Esophagus (tissue), 2 donors: ENCODE data around the gene RIMS1. TPM values are rescaled to one million over a fixed set of nuclear protein-coding genes. Genes with fewer than 3 reads are reported as not detected.

Experiments
- H3K27ac ChIP-seq, 2 donors: one replicate each; pipeline ENCODE4 v1.5.1; 2013; ENCODE audit warnings: low read depth in 2 of 2, mild to moderate bottlenecking in 2 of 2, inconsistent platforms in 1 of 2, low read length in 1 of 2, moderate library complexity in 1 of 2
- H3K27me3 ChIP-seq, 2 donors: one replicate each; pipeline ENCODE4 v1.6.1; 2013; ENCODE audit warnings: low read length in 2 of 2, control low read depth in 1 of 2, mild to moderate bottlenecking in 1 of 2; ENCODE audit not compliant: insufficient read depth in 2 of 2, control insufficient read depth in 1 of 2
- H3K36me3 ChIP-seq, 2 donors: one replicate each; pipeline ENCODE4 v1.6.1; 2013; ENCODE audit warnings: low read length in 1 of 2; ENCODE audit not compliant: control insufficient read depth in 2 of 2, insufficient read depth in 2 of 2
- H3K4me1 ChIP-seq, 2 donors: one replicate each; pipeline ENCODE4 v1.6.1; 2013; ENCODE audit warnings: low read length in 1 of 2; ENCODE audit not compliant: control insufficient read depth in 2 of 2, insufficient read depth in 2 of 2
- H3K4me3 ChIP-seq, 2 donors: one replicate each; pipeline ENCODE4 v1.5.1; 2013; ENCODE audit warnings: low read length in 2 of 2, mild to moderate bottlenecking in 2 of 2, low read depth in 1 of 2, moderate library complexity in 1 of 2
- H3K9me3 ChIP-seq, 2 donors: one replicate each; pipeline ENCODE4 v1.6.1; 2013; ENCODE audit warnings: mild to moderate bottlenecking in 2 of 2, low read depth in 1 of 2, low read length in 1 of 2, moderate library complexity in 1 of 2; ENCODE audit not compliant: control insufficient read depth in 2 of 2, insufficient read depth in 1 of 2
- WGBS, 2 donors: extraction: QIAGEN DNeasy Blood & Tissue Kit; methylation state at CpG; one replicate each; pipeline ENCODE4 v1.1.7; 2013; 5-methylcytosine and 5-hydroxymethylcytosine counted together
- polyA plus RNA-seq, 2 donors: library from polyadenylated mRNA; stranded (reverse); fragments of 200-250 nt; gene quantifications; one replicate each; pipeline ENCODE4 v1.2.3, GENCODE V29; 2013
- donor health status: healthy with polysubstance abuse.
- donor health status: Bipolar disorder and iron deficiency.

RIMS1 gene
- polyA plus RNA-seq, 2 donors = 0.45 to 1.0 TPM

DNA sequence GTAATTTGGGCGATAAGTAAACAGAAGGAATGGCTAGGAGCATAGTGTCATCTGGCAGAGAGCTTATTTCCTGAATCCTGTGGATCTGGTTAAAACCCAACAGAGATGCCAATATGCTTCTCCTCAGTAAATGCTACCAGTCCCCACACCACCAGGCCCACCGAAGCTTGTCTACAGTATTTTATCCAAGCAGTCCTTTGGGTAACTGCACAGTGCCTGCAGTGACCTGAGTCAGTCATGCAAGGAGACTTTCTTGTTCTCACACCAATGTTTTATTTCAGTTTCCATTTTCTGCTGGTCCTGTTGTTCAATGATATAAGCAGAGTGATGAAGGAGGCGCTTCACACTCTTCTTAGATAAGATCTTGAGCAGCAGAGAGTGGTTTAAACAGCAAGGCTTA lies 326.3 kb downstream of the RIMS1 start:
- Histone ChIP-seq H3K27ac (no peak overlapping the region), H3K9me3 (no peaks in the 10 kb centered on the region), H3K4me1 (no peaks in the 10 kb centered on the region), H3K36me3 (no peaks in the 10 kb centered on the region), H3K4me3 (no peak overlapping the region), H3K27me3 (no peaks in the 10 kb centered on the region)
- WGBS, 2 donors = 75 to 85% methylated on average over 3 of the region's 3 CpGs

DNA sequence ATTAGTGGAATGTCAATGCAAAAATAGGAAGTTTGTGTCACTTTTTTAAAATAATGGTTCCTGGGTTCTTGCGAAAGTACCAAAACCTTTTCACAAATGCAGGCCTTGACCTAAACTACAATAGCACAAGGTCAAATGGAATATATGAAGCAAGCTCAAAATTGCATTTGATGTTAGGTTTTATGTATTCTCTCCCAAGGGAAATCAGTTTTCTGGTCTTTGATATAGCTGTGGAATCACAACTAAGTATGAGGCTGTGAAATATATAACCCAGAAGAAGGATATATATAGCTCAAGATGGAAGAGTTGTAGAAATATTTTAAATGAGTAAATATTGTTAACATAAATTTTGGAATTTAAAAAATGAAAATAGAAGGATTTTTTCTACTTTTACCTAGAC lies 327.3 kb downstream of the RIMS1 start:
- H3K4me3 ChIP-seq = no peak overlapping the region
- 91 to 96% methylated on average over 1 of the region's 1 CpG for WGBS, 2 donors
- no peak overlapping the region for H3K27ac ChIP-seq
- H3K27me3 ChIP-seq = no peaks in the 10 kb centered on the region
- no peaks in the 10 kb centered on the region for H3K4me1 ChIP-seq
- H3K9me3 ChIP-seq = no peaks in the 10 kb centered on the region
- H3K36me3 ChIP-seq = no peaks in the 10 kb centered on the region

DNA sequence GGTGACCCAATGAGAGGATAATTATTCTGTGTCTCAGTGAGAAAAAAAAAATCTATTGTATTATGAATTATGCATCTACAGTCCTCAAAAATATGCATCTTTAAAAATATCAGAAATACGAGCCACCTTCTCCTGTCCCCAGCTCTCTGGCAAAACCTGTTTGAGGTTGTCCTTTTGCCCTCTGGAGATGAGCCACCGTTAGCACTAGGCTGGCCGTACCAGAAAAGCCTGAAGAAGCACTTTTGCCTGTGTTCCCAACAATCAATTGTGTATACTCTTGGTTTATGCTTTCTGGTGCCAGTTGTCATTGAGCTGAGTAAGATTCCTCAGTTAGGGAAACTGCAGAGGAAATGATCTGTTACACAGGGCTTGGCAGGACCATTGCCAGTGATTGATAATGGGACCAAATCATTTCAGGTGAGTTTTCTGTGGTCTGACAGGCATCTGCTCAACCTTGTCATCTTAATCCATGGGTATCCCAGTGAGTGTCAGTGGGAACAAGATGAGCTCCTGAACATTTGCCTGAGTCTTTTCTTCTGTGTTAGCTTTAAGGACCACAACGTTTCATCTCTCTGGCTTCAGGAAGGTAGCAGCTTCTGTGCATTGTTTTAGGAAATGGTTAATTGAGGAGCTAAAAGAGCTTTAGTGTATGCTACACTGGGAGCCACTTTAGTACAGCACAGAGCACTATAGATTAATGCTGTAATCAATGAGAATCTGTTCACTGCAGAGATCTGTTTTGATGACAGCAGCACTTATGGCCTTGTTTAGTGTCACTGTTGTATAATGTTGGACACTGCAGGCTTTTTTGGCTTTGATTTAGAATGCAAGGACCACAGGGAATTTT lies 330.1 kb downstream of the RIMS1 start:
- H3K27ac ChIP-seq = no peak overlapping the region
- no peaks in the 10 kb centered on the region for H3K9me3 ChIP-seq
- H3K4me1 ChIP-seq = no peaks in the 10 kb centered on the region
- H3K36me3 ChIP-seq = no peaks in the 10 kb centered on the region
- no peaks in the 10 kb centered on the region for H3K27me3 ChIP-seq
- H3K4me3 ChIP-seq = no peak overlapping the region
- 33 to 39% methylated on average over 4 of the region's 4 CpGs for WGBS, 2 donors

DNA sequence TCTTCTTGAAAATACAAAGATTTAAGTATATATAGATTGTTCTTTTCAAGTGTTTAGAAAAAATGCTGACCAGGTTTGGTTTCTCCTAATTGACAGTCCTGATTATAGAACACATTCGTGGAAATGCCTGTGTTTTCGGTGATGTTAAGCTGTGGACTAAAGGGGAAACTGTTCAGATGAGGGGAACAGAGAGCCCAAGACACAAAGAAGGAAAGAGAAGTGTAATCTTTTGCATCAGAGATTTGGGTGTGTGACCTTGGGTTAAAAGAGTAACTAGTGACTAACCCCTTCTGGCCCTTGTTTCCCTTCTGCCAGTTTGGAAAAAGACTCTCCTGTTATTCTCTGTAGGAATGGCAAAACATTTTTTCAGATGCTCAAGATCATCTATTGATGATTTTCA lies 331.3 kb downstream of the RIMS1 start:
- 85 to 90% methylated on average over 2 of the region's 2 CpGs for WGBS, 2 donors
- Histone ChIP-seq H3K4me1 (no peaks in the 10 kb centered on the region), H3K36me3 (no peaks in the 10 kb centered on the region), H3K4me3 (no peak overlapping the region), H3K27ac (no peak overlapping the region), H3K27me3 (no peaks in the 10 kb centered on the region), H3K9me3 (no peaks in the 10 kb centered on the region)

DNA sequence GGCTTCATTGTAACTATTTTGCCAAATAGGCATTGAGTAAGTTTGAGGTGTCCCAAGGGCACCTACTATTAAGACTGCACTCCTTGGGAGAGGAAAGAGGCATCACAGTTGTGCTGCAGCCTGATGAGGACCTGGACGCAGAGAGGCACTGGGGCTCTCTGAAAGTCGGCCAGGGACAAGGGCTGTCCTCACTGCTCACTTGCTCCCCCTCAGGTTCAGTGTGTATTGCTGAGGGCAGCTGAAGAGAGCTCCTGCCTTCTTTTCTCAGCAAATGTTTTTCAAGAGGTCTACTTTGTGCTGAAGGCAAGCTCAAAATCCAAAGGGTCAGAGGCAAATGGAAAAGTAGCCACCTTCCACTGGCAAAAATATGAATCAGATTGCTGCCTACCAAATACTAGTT lies 331.8 kb downstream of the RIMS1 start:
- no peaks in the 10 kb centered on the region for H3K4me1 ChIP-seq
- 32 to 38% methylated on average over 2 of the region's 2 CpGs for WGBS, 2 donors

DNA sequence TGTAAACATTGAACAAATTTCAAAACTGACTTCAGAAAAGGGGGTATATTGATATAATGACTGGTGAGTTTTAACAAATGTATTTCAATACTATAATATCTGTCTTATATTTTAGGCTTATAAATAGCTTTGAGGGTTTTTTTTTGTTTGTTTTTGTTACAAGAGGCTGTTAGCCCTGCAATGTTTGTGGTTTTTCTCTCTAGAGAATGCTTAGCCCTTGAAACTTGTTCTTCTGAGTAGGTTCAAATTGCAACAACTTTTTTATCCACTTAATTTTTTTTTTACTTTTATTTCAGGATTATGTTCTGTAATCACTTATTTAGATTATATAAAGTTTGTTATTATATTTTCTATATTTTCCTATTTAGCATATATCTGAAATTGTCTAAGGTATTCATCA lies 333.2 kb downstream of the RIMS1 start:
- Histone ChIP-seq H3K4me1 (no peaks in the 10 kb centered on the region), H3K9me3 (no peaks in the 10 kb centered on the region), H3K27me3 (no peaks in the 10 kb centered on the region), H3K36me3 (no peaks in the 10 kb centered on the region), H3K4me3 (no peak overlapping the region), H3K27ac (no peak overlapping the region)

More for the DNA sequence above, 331.8 kb downstream of the RIMS1 start:
- Histone ChIP-seq H3K4me3 (no peak overlapping the region), H3K9me3 (no peaks in the 10 kb centered on the region), H3K27me3 (no peaks in the 10 kb centered on the region), H3K36me3 (no peaks in the 10 kb centered on the region), H3K27ac (no peak overlapping the region)

DNA sequence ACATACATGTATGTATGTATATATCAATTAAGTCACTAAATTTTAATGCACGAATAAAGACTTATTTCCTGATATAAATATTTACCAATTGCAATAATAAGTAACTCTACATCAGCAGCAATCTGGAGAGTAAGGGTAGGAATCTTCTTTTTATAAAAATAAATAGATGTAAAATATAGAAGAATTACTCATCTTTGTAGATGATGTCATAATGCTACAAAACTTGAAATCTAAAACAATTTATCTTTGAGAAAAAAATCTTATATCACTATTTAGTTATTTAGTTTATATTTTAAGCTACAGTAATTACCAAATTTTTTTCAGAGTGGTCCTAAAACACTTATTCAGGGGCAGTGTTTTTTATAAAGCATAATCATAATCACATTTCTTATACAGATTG lies 351.7 kb downstream of the RIMS1 start:
- no peaks in the 10 kb centered on the region for H3K4me1 ChIP-seq
- no peak overlapping the region for H3K4me3 ChIP-seq
- H3K9me3 ChIP-seq = no peaks in the 10 kb centered on the region
- H3K36me3 ChIP-seq = no peaks in the 10 kb centered on the region
- 12 to 31% methylated on average over 1 of the region's 1 CpG for WGBS, 2 donors
- H3K27ac ChIP-seq = no peak overlapping the region
- no peaks in the 10 kb centered on the region for H3K27me3 ChIP-seq

DNA sequence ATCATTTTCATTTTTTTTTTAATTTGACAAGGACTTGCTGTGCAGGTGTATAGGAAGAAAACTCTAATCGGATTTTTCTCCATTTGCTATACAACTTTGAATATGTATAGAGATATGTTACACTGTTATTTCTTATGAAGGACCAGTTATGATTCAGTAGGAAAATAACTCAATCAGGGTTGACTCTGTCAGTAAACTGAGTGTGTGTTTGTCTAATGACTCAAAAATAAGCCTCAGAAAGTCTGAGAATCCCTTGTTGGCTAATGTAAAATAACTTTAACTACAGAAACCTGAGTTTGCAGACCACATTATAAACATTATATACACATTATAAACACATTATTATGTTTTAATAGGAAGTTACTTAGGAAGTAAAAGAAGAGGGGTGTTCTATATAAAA lies 352.6 kb downstream of the RIMS1 start:
- H3K4me3 ChIP-seq = no peak overlapping the region
- H3K27ac ChIP-seq = no peak overlapping the region
- H3K4me1 ChIP-seq = no peaks in the 10 kb centered on the region
- 70 to 74% methylated on average over 1 of the region's 1 CpG for WGBS, 2 donors
- no peaks in the 10 kb centered on the region for H3K36me3 ChIP-seq
- H3K27me3 ChIP-seq = no peaks in the 10 kb centered on the region
- no peaks in the 10 kb centered on the region for H3K9me3 ChIP-seq

DNA sequence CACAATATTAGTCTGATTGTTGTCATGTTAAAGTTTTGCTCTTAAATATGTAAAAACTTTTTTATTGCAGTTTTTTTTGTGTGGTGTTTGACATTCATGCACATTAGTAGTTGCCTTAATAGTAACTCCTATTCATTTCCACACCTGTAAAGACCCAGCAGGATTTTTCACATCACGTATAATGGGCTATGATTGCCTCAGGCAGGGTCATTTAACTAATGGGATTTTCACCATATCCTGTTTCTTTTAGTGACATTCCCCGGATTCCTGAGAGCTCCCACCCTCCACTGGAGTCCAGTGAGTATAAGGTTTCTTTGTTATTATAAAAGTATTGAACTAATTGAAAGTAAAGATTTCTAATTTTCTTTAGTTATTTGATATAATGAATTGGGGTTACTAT lies 359.2 kb downstream of the RIMS1 start:
- WGBS, 2 donors = 34 to 52% methylated on average over 2 of the region's 2 CpGs
- Histone ChIP-seq H3K4me1 (no peaks in the 10 kb centered on the region), H3K9me3 (no peaks in the 10 kb centered on the region), H3K4me3 (no peak overlapping the region), H3K27me3 (no peaks in the 10 kb centered on the region), H3K36me3 (no peaks in the 10 kb centered on the region), H3K27ac (no peak overlapping the region)

DNA sequence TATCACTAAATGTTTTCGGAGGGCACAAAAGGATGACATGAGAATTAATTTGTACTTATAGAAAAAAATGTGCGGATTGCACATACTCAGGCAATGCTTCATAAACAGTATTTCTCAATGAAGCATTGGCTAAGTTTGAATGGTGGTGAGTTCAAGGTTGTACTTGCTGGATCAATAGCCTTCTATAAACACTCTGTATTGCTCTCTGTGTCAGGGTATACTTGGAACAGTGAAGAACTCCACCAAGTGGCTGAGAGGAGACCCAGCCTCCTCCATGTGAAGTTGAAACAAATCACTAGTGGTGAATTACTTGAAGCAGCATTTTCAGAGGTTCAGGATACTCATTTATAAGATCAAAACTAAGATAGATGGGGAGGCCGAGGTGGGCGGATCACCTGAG lies 360.6 kb downstream of the RIMS1 start:
- H3K4me3 ChIP-seq = no peak overlapping the region
- WGBS, 2 donors = 84 to 88% methylated on average over 4 of the region's 4 CpGs

More for the DNA sequence above, 360.6 kb downstream of the RIMS1 start:
- H3K36me3 ChIP-seq = no peaks in the 10 kb centered on the region
- H3K27me3 ChIP-seq = no peaks in the 10 kb centered on the region
- no peaks in the 10 kb centered on the region for H3K4me1 ChIP-seq
- no peak overlapping the region for H3K27ac ChIP-seq
- H3K9me3 ChIP-seq = no peaks in the 10 kb centered on the region
